ENCODE results near the gene CNR2. TPM values are rescaled to one million over a fixed set of nuclear protein-coding genes. Genes with fewer than 3 reads are reported as not detected.
"Not testable (repeated sequence)": the region's sequence is repeated elsewhere in the genome, so short reads cannot be mapped to it uniquely, and the experiment has no call there.

The CNR2 gene
- polyA plus RNA-seq (2013, experiment 1 of 2) = not detected
- not detected for polyA plus RNA-seq (2013, experiment 2 of 2)

- Histone ChIP-seq H2AK5ac (ENCODE audit: low read length) (no peak within 1 kb of the TSS), H3K4ac (ENCODE audit: low read depth, low read length) (no peak within 1 kb of the TSS), H2BK120ac (ENCODE audit: low read depth, low read length) (no peak within 1 kb of the TSS), H3K23ac (ENCODE audit: low read length) (no peak within 1 kb of the TSS), H3K36me3 (ENCODE audit: control insufficient read depth, insufficient read depth, low read length) (no peaks in the 10 kb centered on the region), H3K79me2 (ENCODE audit: control insufficient read depth, insufficient read depth, low read length) (no peaks in the 10 kb centered on the region), H4K5ac (ENCODE audit: low read length) (no peak within 1 kb of the TSS), H3K9ac (ENCODE audit: low read length) (no peak within 1 kb of the TSS), H3K56ac (ENCODE audit: low read length) (no peak within 1 kb of the TSS), H2BK5ac (ENCODE audit: low read length) (no peak within 1 kb of the TSS), H2BK15ac (replicated peaks; ENCODE audit: low read depth) (no peak within 1 kb of the TSS), H3K27me3 (ENCODE audit: insufficient read depth, low read length, poor library complexity) (no peaks in the 10 kb centered on the region), H4K8ac (ENCODE audit: low read depth, low read length) (no peak within 1 kb of the TSS), H3K4me2 (ENCODE audit: low read length) (no peak within 1 kb of the TSS), H3K4me1 (ENCODE audit: control insufficient read depth, low read depth, low read length) (no peaks in the 10 kb centered on the region), H3K27ac (ENCODE audit: low read depth, low read length) (no peak within 1 kb of the TSS), H3K4me3 (ENCODE audit: low read length) (no peak within 1 kb of the TSS), H3K79me1 (ENCODE audit: low read length) (no peaks in the 10 kb centered on the region), H3K18ac (ENCODE audit: low read length) (no peak within 1 kb of the TSS)
- WGBS (ENCODE audit: extremely low coverage, insufficient coverage, low lambda C conversion rate) = no CpG with 5 or more reads among the region's 7 CpGs
- DNase-seq = no peak
Measured at GRCh38 chr1:23913212-23913880, at the start of gene CNR2. TSS of gene CNR2 (minus strand) at chr1:23913362. CDS start at chr1:23875617, 37,745 bp downstream.

- peak overlapping the region; percentile 77 for H3K4me3 ChIP-seq (ENCODE audit: low read length)
- H3K4me1 ChIP-seq (ENCODE audit: control insufficient read depth, low read depth, low read length) = no peaks in the 10 kb centered on the region
- H3K36me3 ChIP-seq (ENCODE audit: control insufficient read depth, insufficient read depth, low read length) = no peaks in the 10 kb centered on the region
- H2AK5ac ChIP-seq (ENCODE audit: low read length) = no peak overlapping the region
- H3K79me1 ChIP-seq (ENCODE audit: low read length) = no peaks in the 10 kb centered on the region
- no peak overlapping the region for H2BK120ac ChIP-seq (ENCODE audit: low read depth, low read length)
- no peak overlapping the region for H2BK5ac ChIP-seq (ENCODE audit: low read length)
- H3K79me2 ChIP-seq (ENCODE audit: control insufficient read depth, insufficient read depth, low read length) = peaks cover 19% of the 10 kb centered on the region
- peak overlapping the region; percentile 99 for H3K56ac ChIP-seq (ENCODE audit: low read length)
- DNase-seq = no peak
- no peaks in the 10 kb centered on the region for H3K27me3 ChIP-seq (ENCODE audit: insufficient read depth, low read length, poor library complexity)
- H3K9ac ChIP-seq (ENCODE audit: low read length) = peak overlapping the region; percentile 88
- H4K8ac ChIP-seq (ENCODE audit: low read depth, low read length) = no peak overlapping the region
- peak overlapping the region; percentile 90 for H3K4ac ChIP-seq (ENCODE audit: low read depth, low read length)
- no peak overlapping the region for H2BK15ac ChIP-seq (replicated peaks; ENCODE audit: low read depth)
- H4K5ac ChIP-seq (ENCODE audit: low read length) = no peak overlapping the region
- peak overlapping the region; percentile 98 for H3K27ac ChIP-seq (ENCODE audit: low read depth, low read length)
- H3K23ac ChIP-seq (ENCODE audit: low read length) = peak overlapping the region; percentile 80
- WGBS (ENCODE audit: extremely low coverage, insufficient coverage, low lambda C conversion rate) = no CpG with 5 or more reads among the region's 15 CpGs
- peak overlapping the region; percentile 2 for H3K4me2 ChIP-seq (ENCODE audit: low read length)
- peak overlapping the region; percentile 92 for H3K18ac ChIP-seq (ENCODE audit: low read length)
Measured at GRCh38 chr1:23960291-23961020, 47.3 kb upstream of the CNR2 start.

- peak within 1 kb of the TSS; percentile 77 for H3K4me3 ChIP-seq (ENCODE audit: low read length)
- no peaks in the 10 kb centered on the region for H3K36me3 ChIP-seq (ENCODE audit: control insufficient read depth, insufficient read depth, low read length)
- no peak within 1 kb of the TSS for H4K5ac ChIP-seq (ENCODE audit: low read length)
- H4K8ac ChIP-seq (ENCODE audit: low read depth, low read length) = peak within 1 kb of the TSS; percentile 97
- H2BK15ac ChIP-seq (replicated peaks; ENCODE audit: low read depth) = no peak within 1 kb of the TSS
- H3K9ac ChIP-seq (ENCODE audit: low read length) = peak within 1 kb of the TSS; percentile 95
- H3K27ac ChIP-seq (ENCODE audit: low read depth, low read length) = peak within 1 kb of the TSS; percentile 98
- no peak within 1 kb of the TSS for H2AK5ac ChIP-seq (ENCODE audit: low read length)
- peak within 1 kb of the TSS; percentile 53 for H3K4me2 ChIP-seq (ENCODE audit: low read length)
- H3K56ac ChIP-seq (ENCODE audit: low read length) = peak within 1 kb of the TSS; percentile 99
- H3K4me1 ChIP-seq (ENCODE audit: control insufficient read depth, low read depth, low read length) = no peaks in the 10 kb centered on the region
- peak within 1 kb of the TSS; percentile 94 for H2BK5ac ChIP-seq (ENCODE audit: low read length)
- peak within 1 kb of the TSS; percentile 94 for H3K18ac ChIP-seq (ENCODE audit: low read length)
- peak within 1 kb of the TSS; percentile 69 for H2BK120ac ChIP-seq (ENCODE audit: low read depth, low read length)
- H3K23ac ChIP-seq (ENCODE audit: low read length) = peak within 1 kb of the TSS; percentile 80
- WGBS (ENCODE audit: extremely low coverage, insufficient coverage, low lambda C conversion rate) = no CpG with 5 or more reads among the region's 84 CpGs
- H3K79me1 ChIP-seq (ENCODE audit: low read length) = no peaks in the 10 kb centered on the region
- peaks cover 19% of the 10 kb centered on the region for H3K79me2 ChIP-seq (ENCODE audit: control insufficient read depth, insufficient read depth, low read length)
- peak within 1 kb of the TSS; percentile 90 for H3K4ac ChIP-seq (ENCODE audit: low read depth, low read length)
- peak; percentile 98 for DNase-seq
- H3K27me3 ChIP-seq (ENCODE audit: insufficient read depth, low read length, poor library complexity) = no peaks in the 10 kb centered on the region
Measured at GRCh38 chr1:23959461-23960290, 46.5 kb upstream of the CNR2 start, which contains the start of gene PNRC2. TSS of gene PNRC2 (plus strand) at chr1:23959828. CDS start at chr1:23961458, 1,630 bp downstream.

- H3K27ac ChIP-seq (ENCODE audit: low read depth, low read length) = peak overlapping the region; percentile 98
- peak overlapping the region; percentile 66 for H3K4ac ChIP-seq (ENCODE audit: low read depth, low read length)
- H3K23ac ChIP-seq (ENCODE audit: low read length) = no peak overlapping the region
- H3K36me3 ChIP-seq (ENCODE audit: control insufficient read depth, insufficient read depth, low read length) = no peaks in the 10 kb centered on the region
- H3K9ac ChIP-seq (ENCODE audit: low read length) = peak overlapping the region; percentile 95
- H3K79me1 ChIP-seq (ENCODE audit: low read length) = no peaks in the 10 kb centered on the region
- peak overlapping the region; percentile 94 for H3K18ac ChIP-seq (ENCODE audit: low read length)
- H4K5ac ChIP-seq (ENCODE audit: low read length) = no peak overlapping the region
- WGBS (ENCODE audit: extremely low coverage, insufficient coverage, low lambda C conversion rate) = no CpG with 5 or more reads among the region's 30 CpGs
- peak; percentile 97 for DNase-seq
- H3K4me2 ChIP-seq (ENCODE audit: low read length) = peak overlapping the region; percentile 53
- peaks cover 19% of the 10 kb centered on the region for H3K79me2 ChIP-seq (ENCODE audit: control insufficient read depth, insufficient read depth, low read length)
- no peak overlapping the region for H4K8ac ChIP-seq (ENCODE audit: low read depth, low read length)
- peak overlapping the region; percentile 48 for H2BK120ac ChIP-seq (ENCODE audit: low read depth, low read length)
- no peak overlapping the region for H2BK15ac ChIP-seq (replicated peaks; ENCODE audit: low read depth)
- H3K56ac ChIP-seq (ENCODE audit: low read length) = peak overlapping the region; percentile 95
- H3K4me3 ChIP-seq (ENCODE audit: low read length) = peak overlapping the region; percentile 72
- H3K27me3 ChIP-seq (ENCODE audit: insufficient read depth, low read length, poor library complexity) = no peaks in the 10 kb centered on the region
- no peaks in the 10 kb centered on the region for H3K4me1 ChIP-seq (ENCODE audit: control insufficient read depth, low read depth, low read length)
- no peak overlapping the region for H2AK5ac ChIP-seq (ENCODE audit: low read length)
- H2BK5ac ChIP-seq (ENCODE audit: low read length) = peak overlapping the region; percentile 65
Measured at GRCh38 chr1:23958810-23959460, 45.8 kb upstream of the CNR2 start.

- Histone ChIP-seq H3K27ac (ENCODE audit: low read depth, low read length) (peak overlapping the region; percentile 98), H3K4me2 (ENCODE audit: low read length) (peak overlapping the region; percentile 5), H3K79me2 (ENCODE audit: control insufficient read depth, insufficient read depth, low read length) (peaks cover 19% of the 10 kb centered on the region), H3K56ac (ENCODE audit: low read length) (peak overlapping the region; percentile 95), H3K9ac (ENCODE audit: low read length) (peak overlapping the region; percentile 95)
- not testable (repeated sequence) for DNase-seq; H3K4me1 ChIP-seq (ENCODE audit: control insufficient read depth, low read depth, low read length); H3K18ac ChIP-seq (ENCODE audit: low read length); H2BK120ac ChIP-seq (ENCODE audit: low read depth, low read length); H3K79me1 ChIP-seq (ENCODE audit: low read length); H4K5ac ChIP-seq (ENCODE audit: low read length); H3K27me3 ChIP-seq (ENCODE audit: insufficient read depth, low read length, poor library complexity); H3K23ac ChIP-seq (ENCODE audit: low read length); H4K8ac ChIP-seq (ENCODE audit: low read depth, low read length); H3K4me3 ChIP-seq (ENCODE audit: low read length); H3K4ac ChIP-seq (ENCODE audit: low read depth, low read length); H2AK5ac ChIP-seq (ENCODE audit: low read length); H3K36me3 ChIP-seq (ENCODE audit: control insufficient read depth, insufficient read depth, low read length); H2BK15ac ChIP-seq (replicated peaks; ENCODE audit: low read depth); H2BK5ac ChIP-seq (ENCODE audit: low read length)
- WGBS (ENCODE audit: extremely low coverage, insufficient coverage, low lambda C conversion rate) = no CpG with 5 or more reads among the region's 19 CpGs
Measured at GRCh38 chr1:23958040-23958809, 45.1 kb upstream of the CNR2 start.

Data from mesendoderm (in vitro differentiated cells).